ENCODE results near the gene ETV6.

ETV6 gene

GRCh38 chr12:11758510-11759493, 109.3 kb downstream of the ETV6 start:
- DNase-seq (ENCODE audit: low read depth), result no peak

DNA sequence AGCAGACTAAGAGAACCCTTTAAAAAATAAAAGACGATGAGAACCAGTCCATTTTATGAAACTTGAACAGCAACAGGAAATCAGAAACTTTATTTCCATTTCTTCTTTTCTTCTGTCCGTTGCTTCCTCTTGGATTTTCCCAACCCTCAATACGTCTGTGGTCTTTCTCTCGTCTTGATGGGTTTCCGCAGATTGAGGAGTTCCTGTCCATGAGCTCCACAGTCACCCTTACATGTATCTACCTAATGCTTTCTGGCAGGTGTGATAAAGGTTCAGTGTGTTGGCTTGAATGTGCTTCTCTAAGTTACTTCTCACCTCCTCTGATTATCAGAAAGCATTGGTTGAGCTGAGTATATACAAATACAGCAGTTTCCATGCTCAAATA, 110.0 kb downstream of the ETV6 start:
- no peak for DNase-seq (ENCODE audit: low read depth)

DNA sequence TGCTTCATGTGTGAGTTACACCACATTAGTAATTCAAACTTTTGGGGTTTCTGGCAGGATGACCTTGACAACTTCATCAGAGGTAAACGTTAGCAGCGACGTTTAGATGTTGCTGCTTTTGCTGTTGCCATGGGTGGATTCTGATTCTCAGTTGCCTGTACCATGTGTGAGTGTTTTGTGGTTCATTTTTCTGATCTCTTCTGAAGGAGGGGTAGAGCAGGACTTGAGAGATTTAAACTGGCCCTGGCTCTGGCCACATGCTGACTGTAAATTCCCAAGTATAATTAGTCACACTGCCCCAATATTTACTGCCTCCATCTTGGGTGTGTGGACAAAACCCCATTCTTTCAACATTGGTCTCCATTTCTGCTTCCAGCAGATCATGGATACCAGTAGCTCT, 110.4 kb downstream of the ETV6 start:
- DNase-seq (ENCODE audit: low read depth), result no peak

DNA sequence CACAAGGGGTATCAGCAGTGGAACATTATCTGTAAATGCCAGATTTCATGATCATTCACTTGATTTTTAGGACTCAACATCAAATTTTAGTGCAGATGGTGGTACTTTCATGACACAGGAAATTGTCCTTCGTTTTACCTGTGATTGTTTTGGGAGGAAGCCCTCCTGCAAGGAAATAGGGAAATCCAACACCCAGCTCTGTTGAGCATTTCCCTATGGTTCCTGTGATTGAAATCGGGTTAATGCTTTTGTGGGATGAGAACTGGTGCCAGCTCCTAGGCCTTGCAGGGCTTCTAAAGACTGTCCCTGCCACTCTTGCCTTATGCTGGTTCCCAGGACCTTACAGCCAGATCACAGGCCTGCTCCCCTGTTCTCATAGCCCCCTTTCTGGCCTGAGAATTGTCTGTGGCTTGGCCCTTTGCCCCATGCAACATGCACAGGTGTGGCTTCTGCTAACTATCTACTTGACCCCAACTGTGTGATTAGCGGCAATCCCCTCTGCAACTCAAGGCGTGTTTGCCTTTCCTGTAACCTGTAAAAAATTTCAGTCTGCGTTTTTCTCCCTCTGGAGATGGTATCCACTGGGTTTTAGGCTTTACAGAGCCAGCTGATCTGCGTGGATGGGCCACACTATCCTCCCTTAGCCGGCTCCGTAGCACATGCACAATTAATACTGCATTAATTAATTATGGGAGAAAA, 112.5 kb downstream of the ETV6 start:
- DNase-seq (ENCODE audit: low read depth), result no peak

DNA sequence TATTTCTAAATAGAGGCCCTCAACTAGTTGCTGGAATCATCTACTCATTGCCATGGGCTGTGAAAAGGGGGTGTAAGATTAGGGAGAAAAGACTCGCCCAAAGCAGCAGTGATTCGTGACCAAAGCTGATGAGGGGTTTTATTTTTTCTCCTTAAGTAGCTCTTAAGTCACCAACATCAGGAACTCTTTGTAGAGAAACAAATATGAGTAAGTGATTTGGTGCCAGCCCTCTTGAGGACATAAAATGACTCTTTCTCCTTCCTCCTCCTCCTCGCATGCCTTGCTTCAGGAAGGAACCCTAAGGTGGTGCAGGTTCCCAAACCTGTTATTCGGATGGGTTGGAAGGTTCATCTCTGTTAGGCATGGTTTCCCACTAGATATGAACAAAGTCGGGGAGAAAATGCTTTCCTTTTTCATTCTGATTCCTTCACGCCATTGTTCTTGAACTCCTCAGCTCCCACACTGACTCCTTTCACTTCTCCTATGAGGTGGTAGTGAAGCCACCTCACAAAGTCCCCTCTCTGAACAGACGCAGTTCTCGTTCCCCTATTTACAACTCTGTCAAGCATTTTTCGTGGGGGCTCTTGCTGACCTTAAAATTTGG, 113.4 kb downstream of the ETV6 start:
- DNase-seq (ENCODE audit: low read depth), result no peak

GRCh38 chr12:11763760-11764520, 114.5 kb downstream of the ETV6 start:
- no peak for DNase-seq (ENCODE audit: low read depth)

GRCh38 chr12:11764837-11765236, 115.4 kb downstream of the ETV6 start:
- no peak for DNase-seq (ENCODE audit: low read depth)

- no peak for DNase-seq (ENCODE audit: low read depth)
Observed at GRCh38 chr12:11765421-11765816, 115.9 kb downstream of the ETV6 start.

DNA sequence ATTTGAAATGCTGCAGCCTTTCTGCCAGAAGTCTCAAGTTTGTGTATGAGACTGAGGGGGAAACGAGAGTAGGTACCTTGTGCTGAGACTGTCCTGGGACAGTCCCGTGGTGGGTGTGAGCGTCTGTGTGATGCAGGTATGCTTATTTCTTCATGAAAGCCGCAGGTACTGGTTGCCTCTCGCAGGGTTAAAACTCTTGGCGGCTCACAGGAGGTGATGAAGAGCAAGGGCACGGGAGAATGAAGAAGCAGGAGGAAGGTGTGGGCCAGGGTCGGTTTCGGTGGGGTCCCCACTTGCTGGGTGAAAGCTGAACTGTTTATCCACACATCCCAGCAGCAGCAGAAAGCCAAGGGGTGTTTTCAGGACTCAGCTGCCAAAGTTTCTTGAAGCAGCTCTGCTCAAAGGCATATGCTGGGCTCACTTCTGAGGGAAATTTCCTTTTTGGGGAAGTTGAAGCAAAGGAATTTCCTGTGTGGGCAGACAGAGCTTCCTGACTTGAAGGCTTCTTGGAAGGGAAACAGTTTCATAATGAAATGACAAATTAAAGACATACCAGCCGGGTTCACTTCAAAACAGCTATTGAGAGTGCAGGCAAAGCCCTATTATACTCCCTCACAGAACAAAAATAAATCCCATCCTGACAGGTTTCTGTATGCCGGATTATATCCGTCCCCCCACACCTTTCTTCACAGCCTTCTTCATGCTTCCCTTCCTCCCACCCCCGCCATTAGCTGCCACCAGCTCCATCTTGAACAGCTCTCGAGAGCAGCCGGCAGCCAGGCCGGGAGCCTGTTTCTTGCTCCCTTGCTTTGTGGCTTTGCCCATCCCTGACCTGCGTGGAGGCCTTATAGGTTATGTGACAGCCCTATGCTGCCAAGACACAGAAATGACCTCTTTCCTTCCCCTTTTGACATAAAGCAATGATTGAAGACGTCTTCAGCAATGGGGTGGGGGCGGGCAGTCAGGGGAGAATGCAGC, 116.6 kb downstream of the ETV6 start:
- peak; percentile 2 for DNase-seq (ENCODE audit: low read depth)

DNA sequence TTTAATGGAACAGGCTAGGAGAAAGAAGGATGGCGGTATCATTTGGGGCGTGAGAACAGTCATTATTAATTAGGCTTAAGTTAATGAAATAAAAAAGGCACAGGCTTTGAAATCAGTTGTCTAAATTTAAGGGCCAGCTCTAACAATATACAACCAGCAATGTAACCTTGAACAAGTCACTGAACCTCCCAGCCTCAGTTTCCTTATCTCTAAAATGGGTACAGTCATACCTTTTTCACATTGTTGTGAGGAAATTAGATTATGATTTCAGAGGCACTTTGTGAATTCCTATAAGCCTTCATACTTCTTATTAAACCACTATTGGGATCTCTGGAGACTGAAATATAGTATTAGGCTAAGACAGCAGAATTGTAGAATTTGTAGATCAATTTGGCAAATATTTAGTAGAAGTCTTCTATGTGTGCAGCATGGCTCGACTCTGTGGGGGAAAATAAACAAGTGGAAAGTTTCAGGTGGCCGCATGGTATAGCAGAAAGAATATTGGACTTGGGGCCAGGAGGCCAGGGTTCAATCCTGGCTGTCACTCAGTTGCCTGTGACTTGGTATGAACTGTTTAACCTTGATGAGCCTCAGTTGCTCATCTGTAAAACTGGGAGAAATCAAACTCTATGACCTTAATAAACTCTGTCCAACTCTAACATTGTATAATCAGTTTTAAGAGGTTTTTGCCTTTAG, 117.7 kb downstream of the ETV6 start:
- no peak for DNase-seq (ENCODE audit: low read depth)

DNA sequence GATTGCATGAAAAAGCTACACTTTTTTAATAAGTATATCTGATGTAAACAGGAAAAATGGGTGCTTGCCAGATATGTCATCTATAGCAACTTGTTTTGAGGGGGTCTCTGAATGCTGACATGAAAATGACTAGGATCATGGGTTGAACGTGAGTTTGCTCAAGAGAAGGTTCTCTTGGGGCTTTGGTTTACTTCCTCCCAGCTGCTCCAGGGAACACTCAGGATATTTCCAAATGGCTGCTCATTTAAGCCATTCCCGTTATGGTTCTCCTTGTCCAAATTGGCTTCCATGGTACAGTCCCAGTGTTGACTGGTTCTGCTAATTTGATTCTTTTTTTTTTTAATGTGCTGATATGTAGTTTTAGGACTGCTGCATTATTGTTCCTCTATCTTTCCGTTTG, 118.3 kb downstream of the ETV6 start:
- DNase-seq (ENCODE audit: low read depth), result no peak

DNA sequence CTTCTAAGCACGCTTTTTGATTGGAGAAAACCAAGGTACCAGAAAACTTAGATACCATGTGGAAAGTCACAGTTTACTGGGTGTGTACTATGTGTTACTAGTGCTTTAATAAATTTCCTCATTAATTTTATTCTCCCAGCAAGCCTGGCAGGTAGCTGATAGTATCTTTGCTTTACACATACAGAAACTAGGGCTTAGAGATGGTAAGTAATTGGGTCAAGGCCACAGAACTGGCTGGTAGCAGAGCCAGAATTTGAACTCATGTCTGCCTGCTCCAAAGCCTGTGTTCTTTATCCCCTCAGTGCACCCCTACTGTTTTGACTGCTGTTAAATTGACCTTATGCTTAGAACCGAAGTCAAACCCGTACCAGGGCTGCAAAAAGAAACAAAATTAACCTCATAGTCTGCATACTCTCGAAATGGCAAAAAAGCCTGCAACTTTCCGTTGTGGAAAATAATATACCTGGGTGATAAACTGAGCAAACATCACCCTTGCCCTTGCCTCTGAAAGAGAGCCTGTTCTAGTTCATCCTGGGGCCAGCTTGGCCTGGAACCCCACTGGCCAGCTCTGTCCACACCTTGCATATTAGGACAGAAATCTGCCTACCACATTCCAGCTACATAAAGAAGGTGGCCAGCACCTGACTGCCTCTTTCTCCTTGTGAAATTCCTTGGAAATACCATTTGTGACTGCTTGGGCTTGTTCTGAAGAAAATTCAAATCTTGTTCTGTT, 118.9 kb downstream of the ETV6 start:
- DNase-seq (ENCODE audit: low read depth), result no peak

- no peak for DNase-seq (ENCODE audit: low read depth)
Observed at GRCh38 chr12:11769723-11770514, 120.4 kb downstream of the ETV6 start.

DNA sequence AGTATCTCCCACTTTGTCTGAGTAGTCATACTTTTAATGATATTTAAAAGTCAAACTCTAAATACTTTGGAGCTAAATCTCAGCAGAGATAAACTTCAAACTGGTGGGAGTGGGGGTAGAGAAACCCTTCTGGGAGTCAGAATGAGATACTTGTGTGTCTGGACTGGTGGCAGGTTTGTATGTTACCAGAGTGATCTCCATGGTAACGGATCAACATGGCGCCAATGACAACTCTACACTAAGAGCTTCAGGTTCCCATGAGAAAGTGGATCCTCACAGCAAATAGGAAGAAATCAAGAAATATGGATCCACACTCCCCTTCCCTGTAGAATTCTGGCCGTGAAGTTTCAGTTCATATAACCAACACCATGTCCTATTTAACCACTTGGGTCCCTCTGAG, 121.9 kb downstream of the ETV6 start:
- no peak for DNase-seq (ENCODE audit: low read depth)

GRCh38 chr12:11771895-11772502, 122.5 kb downstream of the ETV6 start:
- DNase-seq (ENCODE audit: low read depth), result no peak

GRCh38 chr12:11773889-11774677, 124.6 kb downstream of the ETV6 start:
- no peak for DNase-seq (ENCODE audit: low read depth)

DNA sequence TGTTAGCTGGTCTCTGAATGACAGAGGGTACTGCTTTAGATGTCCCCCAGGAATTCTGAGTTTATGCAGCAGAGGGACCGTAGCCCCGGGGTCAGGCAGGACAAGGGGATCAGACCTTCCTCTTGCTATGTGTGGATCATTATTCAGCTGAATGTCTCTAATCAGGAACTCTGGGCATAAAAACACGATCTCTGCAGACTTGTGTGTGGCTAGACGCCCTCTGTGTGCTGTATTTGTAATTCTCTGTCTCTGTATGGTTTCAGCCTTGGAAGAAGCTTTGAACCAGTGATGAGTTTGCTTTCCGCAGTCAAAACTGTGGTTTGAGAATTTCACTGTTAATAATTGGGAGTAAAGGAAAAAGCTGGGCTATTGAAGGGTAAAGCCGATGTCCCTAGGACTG, 125.3 kb downstream of the ETV6 start:
- DNase-seq (ENCODE audit: low read depth), result no peak

GRCh38 chr12:11776316-11776715, 126.8 kb downstream of the ETV6 start:
- DNase-seq (ENCODE audit: low read depth), result no peak

Data from activated T-helper 1 cell treated with Interleukin-2 at 50 U/mL for 16 hours (primary cell).